NK-92 (cell line): ENCODE data around the gene DTNBP1.

Experiments
- DNase-seq: peaks from one replicate; lab custom pipeline; 2025; ENCODE audit not compliant: unreplicated experiment; lab: John Stamatoyannopoulos, UW

The DTNBP1 gene

GRCh38 chr6:15594512-15595259 is 68.1 kb downstream of the DTNBP1 start:
- DNase-seq = no peak

- DNase-seq = no peak
These were observed 69.0 kb downstream of the DTNBP1 start for GRCh38 chr6:15593798-15594197.

- no peak for DNase-seq
These were observed 70.2 kb downstream of the DTNBP1 start for GRCh38 chr6:15592610-15593009.

GRCh38 chr6:15588971-15589634 is 73.7 kb downstream of the DTNBP1 start:
- DNase-seq = no peak

- DNase-seq = no peak
These were observed 76.3 kb downstream of the DTNBP1 start for GRCh38 chr6:15586503-15586902.

GRCh38 chr6:15585760-15586214 is 77.0 kb downstream of the DTNBP1 start:
- no peak for DNase-seq

GRCh38 chr6:15582499-15582898 is 80.3 kb downstream of the DTNBP1 start:
- DNase-seq = no peak

- no peak for DNase-seq
These were observed 81.1 kb downstream of the DTNBP1 start for GRCh38 chr6:15581751-15582150.

GRCh38 chr6:15580326-15580725 is 82.5 kb downstream of the DTNBP1 start:
- no peak for DNase-seq

- no peak for DNase-seq
These were observed 84.0 kb downstream of the DTNBP1 start for GRCh38 chr6:15578716-15579391.

GRCh38 chr6:15577550-15578171 is 85.2 kb downstream of the DTNBP1 start:
- no peak for DNase-seq

- DNase-seq = no peak
These were observed 85.7 kb downstream of the DTNBP1 start for GRCh38 chr6:15577106-15577505.

GRCh38 chr6:15575357-15576033 is 87.3 kb downstream of the DTNBP1 start:
- no peak for DNase-seq

GRCh38 chr6:15574486-15574885 is 88.3 kb downstream of the DTNBP1 start:
- DNase-seq = no peak

- DNase-seq = no peak
These were observed 88.8 kb downstream of the DTNBP1 start for GRCh38 chr6:15574023-15574422.

- no peak for DNase-seq
These were observed 89.4 kb downstream of the DTNBP1 start for GRCh38 chr6:15573384-15573783.

- DNase-seq = no peak
These were observed 90.4 kb downstream of the DTNBP1 start for GRCh38 chr6:15572296-15573016.

- no peak for DNase-seq
These were observed 92.7 kb downstream of the DTNBP1 start for GRCh38 chr6:15570171-15570570.

- DNase-seq = no peak
These were observed 93.5 kb downstream of the DTNBP1 start for GRCh38 chr6:15569035-15569995.
